KMS-11 (cell line): ENCODE data around the gene PLB1.

Source experiments
- H2AFZ ChIP-seq: fragments of 200-600 bp; sonication (generic); 2 replicates; pipeline ENCODE4 v1.6.1; 2016; ENCODE audit warnings: antibody characterized with exemption, mixed run types, low read depth
- H3K27ac ChIP-seq: fragments of 200-600 bp; sonication (generic); 2 replicates; pipeline ENCODE4 v1.6.1; 2016; ENCODE audit warnings: mild to moderate bottlenecking, mixed run types
- H3K27me3 ChIP-seq: fragments of 200-600 bp; sonication (generic); 2 replicates; pipeline ENCODE4 v1.6.1; 2017; ENCODE audit warnings: mild to moderate bottlenecking, low read depth, mixed run types, moderate library complexity; ENCODE audit not compliant: insufficient read depth
- H3K36me3 ChIP-seq: fragments of 200-600 bp; sonication (generic); 2 replicates; pipeline ENCODE4 v1.6.1; 2017; ENCODE audit warnings: mild to moderate bottlenecking, mixed run types; ENCODE audit not compliant: insufficient read depth
- H3K4me1 ChIP-seq: fragments of 200-600 bp; sonication (generic); 2 replicates; pipeline ENCODE4 v1.6.1; 2016; ENCODE audit warnings: mild to moderate bottlenecking, low read depth, mixed run types; ENCODE audit not compliant: poor library complexity, severe bottlenecking
- H3K4me2 ChIP-seq: fragments of 200-600 bp; sonication (generic); 2 replicates; pipeline ENCODE4 v1.7.0; 2016; ENCODE audit warnings: mild to moderate bottlenecking, mixed run types
- H3K4me3 ChIP-seq: fragments of 200-600 bp; sonication (generic); IDR thresholded peaks from 2 replicates; pipeline ENCODE4 v1.6.1; 2017; ENCODE audit warnings: low read depth, low read length, mixed read lengths; ENCODE audit not compliant: insufficient read depth
- H3K79me2 ChIP-seq: fragments of 200-600 bp; sonication (generic); 2 replicates; pipeline ENCODE4 v1.6.1; 2016; ENCODE audit warnings: low read depth, mixed run types; ENCODE audit not compliant: insufficient read depth
- H3K9ac ChIP-seq: fragments of 200-600 bp; sonication (generic); 2 replicates; pipeline ENCODE4 v1.6.1; 2016; ENCODE audit warnings: mild to moderate bottlenecking, mixed run types
- H4K20me1 ChIP-seq: fragments of 200-600 bp; sonication (generic); 2 replicates; pipeline ENCODE4 v1.6.1; 2016; ENCODE audit warnings: mild to moderate bottlenecking, mixed run types; ENCODE audit not compliant: insufficient read depth
- TF ChIP-seq, protein P1 (sequence below): fragments of 200-600 bp; sonication (generic); conservative IDR thresholded peaks from 2 replicates; pipeline ENCODE4 v1.6.1; 2017; ENCODE audit warnings: low read depth, mild to moderate bottlenecking, antibody characterized with exemption, low read length, moderate library complexity, mixed read lengths

PLB1 gene

GRCh38 chr2:28616396-28616999 lies 120.6 kb downstream of the PLB1 start:
- peaks cover 19% of the 10 kb centered on the region for H3K4me1 ChIP-seq
- H3K4me2 ChIP-seq = no peak overlapping the region
- no peaks in the 10 kb centered on the region for H4K20me1 ChIP-seq
- H3K9ac ChIP-seq = no peak overlapping the region
- no peaks in the 10 kb centered on the region for H3K36me3 ChIP-seq
- H3K27me3 ChIP-seq = no peaks in the 10 kb centered on the region
- no peaks in the 10 kb centered on the region for H3K79me2 ChIP-seq
- TF ChIP-seq, protein P1, sequence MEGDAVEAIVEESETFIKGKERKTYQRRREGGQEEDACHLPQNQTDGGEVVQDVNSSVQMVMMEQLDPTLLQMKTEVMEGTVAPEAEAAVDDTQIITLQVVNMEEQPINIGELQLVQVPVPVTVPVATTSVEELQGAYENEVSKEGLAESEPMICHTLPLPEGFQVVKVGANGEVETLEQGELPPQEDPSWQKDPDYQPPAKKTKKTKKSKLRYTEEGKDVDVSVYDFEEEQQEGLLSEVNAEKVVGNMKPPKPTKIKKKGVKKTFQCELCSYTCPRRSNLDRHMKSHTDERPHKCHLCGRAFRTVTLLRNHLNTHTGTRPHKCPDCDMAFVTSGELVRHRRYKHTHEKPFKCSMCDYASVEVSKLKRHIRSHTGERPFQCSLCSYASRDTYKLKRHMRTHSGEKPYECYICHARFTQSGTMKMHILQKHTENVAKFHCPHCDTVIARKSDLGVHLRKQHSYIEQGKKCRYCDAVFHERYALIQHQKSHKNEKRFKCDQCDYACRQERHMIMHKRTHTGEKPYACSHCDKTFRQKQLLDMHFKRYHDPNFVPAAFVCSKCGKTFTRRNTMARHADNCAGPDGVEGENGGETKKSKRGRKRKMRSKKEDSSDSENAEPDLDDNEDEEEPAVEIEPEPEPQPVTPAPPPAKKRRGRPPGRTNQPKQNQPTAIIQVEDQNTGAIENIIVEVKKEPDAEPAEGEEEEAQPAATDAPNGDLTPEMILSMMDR = no peak
- H3K4me3 ChIP-seq = no peak overlapping the region
- H3K27ac ChIP-seq = no peak overlapping the region
- no peak overlapping the region for H2AFZ ChIP-seq

GRCh38 chr2:28617502-28618184 lies 121.8 kb downstream of the PLB1 start:
- no peaks in the 10 kb centered on the region for H3K36me3 ChIP-seq
- no peak overlapping the region for H3K27ac ChIP-seq
- H2AFZ ChIP-seq = no peak overlapping the region
- peaks cover 19% of the 10 kb centered on the region for H3K4me1 ChIP-seq
- H3K4me2 ChIP-seq = no peak overlapping the region
- H3K27me3 ChIP-seq = no peaks in the 10 kb centered on the region
- TF ChIP-seq, protein P1 = no peak
- H3K4me3 ChIP-seq = no peak overlapping the region
- H3K9ac ChIP-seq = no peak overlapping the region
- no peaks in the 10 kb centered on the region for H3K79me2 ChIP-seq
- no peaks in the 10 kb centered on the region for H4K20me1 ChIP-seq

GRCh38 chr2:28618221-28619141 lies 122.6 kb downstream of the PLB1 start:
- no peak overlapping the region for H3K27ac ChIP-seq
- no peaks in the 10 kb centered on the region for H4K20me1 ChIP-seq
- H3K4me3 ChIP-seq = no peak overlapping the region
- no peaks in the 10 kb centered on the region for H3K36me3 ChIP-seq
- H3K9ac ChIP-seq = no peak overlapping the region
- no peaks in the 10 kb centered on the region for H3K27me3 ChIP-seq
- peaks cover 13% of the 10 kb centered on the region for H3K4me1 ChIP-seq
- no peak overlapping the region for H2AFZ ChIP-seq
- TF ChIP-seq, protein P1 = no peak
- H3K4me2 ChIP-seq = no peak overlapping the region
- no peaks in the 10 kb centered on the region for H3K79me2 ChIP-seq

DNA sequence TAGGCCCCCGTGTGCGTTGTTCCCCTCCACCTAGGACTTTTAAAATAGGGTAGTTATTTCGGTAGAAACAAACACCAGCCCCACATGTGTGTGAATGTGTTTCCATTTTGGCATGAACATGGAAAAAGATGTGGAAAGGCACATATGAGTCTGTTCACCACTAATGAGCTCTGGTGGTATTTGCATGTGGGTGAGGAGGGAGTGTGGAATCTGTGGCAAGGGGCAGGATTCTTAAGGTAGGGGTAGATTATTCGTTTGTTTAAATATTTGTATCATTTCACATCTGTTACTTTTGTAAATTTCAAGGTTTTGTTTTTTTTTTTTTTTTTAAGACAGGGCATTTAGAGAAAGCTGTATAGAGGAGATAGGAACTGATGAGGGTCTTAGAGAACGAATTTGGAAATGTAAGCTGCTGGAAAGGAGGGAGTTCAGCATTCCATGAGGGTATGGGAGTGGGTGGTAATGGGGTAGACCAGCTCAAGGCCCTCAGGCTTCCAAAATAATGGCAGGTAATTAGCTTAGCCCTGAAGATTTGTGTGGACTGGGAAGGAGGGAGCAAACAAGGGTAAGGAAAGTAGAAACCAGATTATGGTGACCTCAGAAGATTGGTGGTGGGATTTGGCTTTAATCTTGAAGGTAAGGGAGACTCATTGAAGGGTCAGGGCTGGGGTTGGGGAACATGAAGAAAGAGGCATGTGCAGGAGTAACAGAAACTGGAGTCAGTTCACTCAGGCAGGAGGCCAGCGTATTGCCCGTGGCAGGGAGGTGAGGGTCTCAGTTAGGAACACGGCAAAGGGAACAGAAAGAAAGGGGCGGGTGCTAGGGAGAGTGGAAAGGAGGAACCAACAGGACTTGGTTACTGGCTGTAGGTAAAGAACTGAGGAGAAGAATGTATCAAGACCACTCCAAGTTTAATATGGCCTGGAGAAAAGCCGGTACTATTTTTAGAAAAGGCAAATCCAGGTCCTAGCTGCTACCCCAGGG lies 123.6 kb downstream of the PLB1 start:
- TF ChIP-seq, protein P1 = no peak
- H3K4me1 ChIP-seq = peaks cover 5% of the 10 kb centered on the region

More for the DNA sequence above, 123.6 kb downstream of the PLB1 start:
- Histone ChIP-seq H4K20me1 (no peaks in the 10 kb centered on the region), H3K27ac (no peak overlapping the region), H3K9ac (no peak overlapping the region), H3K4me3 (no peak overlapping the region), H3K27me3 (no peaks in the 10 kb centered on the region), H3K79me2 (no peaks in the 10 kb centered on the region), H3K4me2 (no peak overlapping the region), H2AFZ (no peak overlapping the region), H3K36me3 (no peaks in the 10 kb centered on the region)
